Astrocyte of the cerebellum (primary cell): ENCODE results near the gene SLC17A3.

Source experiments
- DNase-seq: peaks from one replicate; pipeline ENCODE4 v3.0.0-alpha.2; 2011; ENCODE audit warnings: low read depth
- H3K4me3 ChIP-seq: 2 replicates; pipeline ENCODE4 v1.5.1; 2011; ENCODE audit warnings: mild to moderate bottlenecking, low read depth, low read length, moderate library complexity
- in situ Hi-C: cut with HindIII; loops from 2 replicates; pipeline ENCODE4 v1.10.0; 2017; ENCODE audit warnings: low sequenced_read_pairs
- TF ChIP-seq, protein P1 (sequence below): IDR thresholded peaks from 2 replicates; pipeline ENCODE4 v1.5.1; 2012; ENCODE audit warnings: low read length, low read depth, moderate library complexity, mild to moderate bottlenecking; ENCODE audit errors: missing control alignments

Gene SLC17A3

DNA sequence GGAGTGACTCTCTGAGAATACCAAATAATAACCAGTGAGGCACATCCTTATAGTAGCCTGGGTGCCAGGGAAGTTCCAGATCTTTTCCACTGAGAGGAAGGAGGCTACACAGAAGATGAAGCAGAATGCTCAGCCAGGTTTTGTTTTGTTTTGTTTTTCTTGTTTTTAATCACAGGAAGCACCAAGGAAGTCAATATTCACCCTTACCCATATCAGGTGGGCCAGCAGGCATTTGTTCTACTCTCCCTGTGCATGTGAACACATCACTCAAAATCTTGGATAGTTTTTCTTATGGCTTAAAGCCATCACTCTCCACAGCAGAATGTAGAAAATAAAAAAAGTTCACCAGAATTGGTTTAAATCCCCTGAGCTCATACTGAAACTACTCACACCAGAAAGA, 52.7 kb downstream of the SLC17A3 start:
- in situ Hi-C loops = no loop called here
- H3K4me3 ChIP-seq = no peak overlapping the region
- no peak for DNase-seq
- TF ChIP-seq, protein P1, sequence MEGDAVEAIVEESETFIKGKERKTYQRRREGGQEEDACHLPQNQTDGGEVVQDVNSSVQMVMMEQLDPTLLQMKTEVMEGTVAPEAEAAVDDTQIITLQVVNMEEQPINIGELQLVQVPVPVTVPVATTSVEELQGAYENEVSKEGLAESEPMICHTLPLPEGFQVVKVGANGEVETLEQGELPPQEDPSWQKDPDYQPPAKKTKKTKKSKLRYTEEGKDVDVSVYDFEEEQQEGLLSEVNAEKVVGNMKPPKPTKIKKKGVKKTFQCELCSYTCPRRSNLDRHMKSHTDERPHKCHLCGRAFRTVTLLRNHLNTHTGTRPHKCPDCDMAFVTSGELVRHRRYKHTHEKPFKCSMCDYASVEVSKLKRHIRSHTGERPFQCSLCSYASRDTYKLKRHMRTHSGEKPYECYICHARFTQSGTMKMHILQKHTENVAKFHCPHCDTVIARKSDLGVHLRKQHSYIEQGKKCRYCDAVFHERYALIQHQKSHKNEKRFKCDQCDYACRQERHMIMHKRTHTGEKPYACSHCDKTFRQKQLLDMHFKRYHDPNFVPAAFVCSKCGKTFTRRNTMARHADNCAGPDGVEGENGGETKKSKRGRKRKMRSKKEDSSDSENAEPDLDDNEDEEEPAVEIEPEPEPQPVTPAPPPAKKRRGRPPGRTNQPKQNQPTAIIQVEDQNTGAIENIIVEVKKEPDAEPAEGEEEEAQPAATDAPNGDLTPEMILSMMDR = no peak

- no peak for DNase-seq
- in situ Hi-C loops = no loop called here
- TF ChIP-seq, protein P1 = no peak
Observed at GRCh38 chr6:25816252-25816651, 57.8 kb downstream of the SLC17A3 start.

DNA sequence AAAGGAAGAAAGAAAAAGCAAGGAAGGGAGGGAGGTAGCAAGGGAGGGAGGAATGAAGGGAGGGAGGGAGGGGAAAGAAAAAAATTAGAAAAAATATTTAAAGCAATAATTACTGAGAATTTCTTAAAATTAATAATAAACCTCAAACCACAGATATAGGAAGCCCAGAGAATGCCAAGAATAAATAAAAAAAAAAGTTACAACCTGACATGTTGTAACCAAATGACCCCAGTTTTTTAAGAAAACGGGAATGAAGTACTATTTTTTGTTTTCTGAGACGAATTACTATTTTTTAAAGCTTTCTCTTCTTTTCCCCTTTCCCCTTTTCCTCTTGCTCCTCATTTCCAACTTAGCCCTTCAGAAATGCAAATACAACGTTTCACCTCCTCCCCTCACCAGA, 58.8 kb downstream of the SLC17A3 start:
- in situ Hi-C loops = no loop called here
- H3K4me3 ChIP-seq = no peak overlapping the region
- no peak for DNase-seq
- TF ChIP-seq, protein P1 = no peak

More at GRCh38 chr6:25816252-25816651, 57.8 kb downstream of the SLC17A3 start:
- H3K4me3 ChIP-seq = no peak overlapping the region

DNA sequence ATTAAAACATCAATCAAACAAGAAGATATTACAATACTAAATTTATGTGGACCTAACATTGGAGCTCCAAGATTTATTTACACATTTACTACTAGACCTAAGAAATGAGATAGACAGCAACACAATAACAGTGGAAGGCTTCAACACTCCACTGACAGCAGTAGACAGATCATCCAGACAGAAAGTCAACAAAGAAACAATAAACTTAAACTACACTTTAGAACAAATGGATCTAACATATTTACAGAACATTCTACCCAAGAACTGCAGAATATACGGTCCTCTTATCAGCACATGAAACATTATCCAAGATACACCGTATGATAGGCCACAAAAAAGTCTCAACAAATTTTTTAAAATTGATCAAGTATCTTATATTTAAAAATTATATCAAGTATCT, 69.2 kb downstream of the SLC17A3 start:
- no peak for DNase-seq
- TF ChIP-seq, protein P1 = no peak
- no peak overlapping the region for H3K4me3 ChIP-seq
- in situ Hi-C loops = no loop called here

DNA sequence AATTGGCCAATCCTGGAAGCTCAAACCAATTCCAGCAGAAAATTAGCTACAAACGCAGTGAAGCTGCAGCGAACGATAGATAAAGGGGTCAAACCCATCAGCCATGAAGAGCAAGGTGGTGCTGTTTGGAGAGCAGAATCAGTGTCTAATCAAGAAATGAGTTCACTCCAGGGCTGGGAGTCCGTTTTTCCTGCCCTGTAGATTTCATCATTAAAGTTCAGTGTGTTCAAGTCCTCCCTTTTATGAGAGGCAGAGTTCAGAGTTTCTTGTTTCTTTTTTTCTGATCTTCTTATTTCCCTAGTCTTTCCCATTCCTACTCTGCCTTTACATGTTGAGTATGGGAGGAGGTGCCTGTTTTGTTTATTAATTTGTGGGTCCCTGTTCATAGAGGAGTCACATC, 72.6 kb downstream of the SLC17A3 start:
- in situ Hi-C loops = no loop called here
- TF ChIP-seq, protein P1 = no peak
- DNase-seq = no peak
- H3K4me3 ChIP-seq = no peak overlapping the region
